ENCODE results near the gene BDH1. TPM values are rescaled to one million over a fixed set of nuclear protein-coding genes. Genes with fewer than 3 reads are reported as not detected.
"Not testable (repeated sequence)": the region's sequence is repeated elsewhere in the genome, so short reads cannot be mapped to it uniquely, and the experiment has no call there.

The BDH1 gene
- total RNA-seq, 1 donor from 2014 or later: 14.1 TPM

GRCh38 chr3:197575362-197575761 is 19.6 kb upstream of the BDH1 start:
- no peak for DNase-seq (ENCODE audit: low read depth)
- Histone ChIP-seq H3K27me3 (ENCODE audit: control insufficient read depth, insufficient read depth, low read length) (no peaks in the 10 kb centered on the region), H3K4me3 (ENCODE audit: low read depth, low read length) (no peak overlapping the region), H3K36me3 (ENCODE audit: control insufficient read depth, insufficient read depth, low read length) (no peaks in the 10 kb centered on the region)
- no peak for TF ChIP-seq CTCF (IDR thresholded peaks at IDR 0.05; ENCODE audit: insufficient read depth, low read length, poor library complexity, severe bottlenecking)

GRCh38 chr3:197574396-197574991 is 18.7 kb upstream of the BDH1 start:
- H3K27me3 ChIP-seq (ENCODE audit: control insufficient read depth, insufficient read depth, low read length); DNase-seq (ENCODE audit: low read depth); H3K36me3 ChIP-seq (ENCODE audit: control insufficient read depth, insufficient read depth, low read length); H3K4me3 ChIP-seq (ENCODE audit: low read depth, low read length): not testable (repeated sequence)

GRCh38 chr3:197573048-197573767 is 17.4 kb upstream of the BDH1 start:
- Histone ChIP-seq H3K4me3 (ENCODE audit: low read depth, low read length) (no peak overlapping the region), H3K27me3 (ENCODE audit: control insufficient read depth, insufficient read depth, low read length) (no peaks in the 10 kb centered on the region), H3K36me3 (ENCODE audit: control insufficient read depth, insufficient read depth, low read length) (no peaks in the 10 kb centered on the region)
- no peak for TF ChIP-seq CTCF (IDR thresholded peaks at IDR 0.05; ENCODE audit: insufficient read depth, low read length, poor library complexity, severe bottlenecking)
- no peak for DNase-seq (ENCODE audit: low read depth)

- not testable (repeated sequence) for H3K4me3 ChIP-seq (ENCODE audit: low read depth, low read length); H3K27me3 ChIP-seq (ENCODE audit: control insufficient read depth, insufficient read depth, low read length); H3K36me3 ChIP-seq (ENCODE audit: control insufficient read depth, insufficient read depth, low read length); DNase-seq (ENCODE audit: low read depth)
These were observed 16.1 kb upstream of the BDH1 start for GRCh38 chr3:197571880-197572172.

GRCh38 chr3:197571074-197571879 is 15.5 kb upstream of the BDH1 start:
- not testable (repeated sequence) for H3K4me3 ChIP-seq (ENCODE audit: low read depth, low read length); H3K27me3 ChIP-seq (ENCODE audit: control insufficient read depth, insufficient read depth, low read length); H3K36me3 ChIP-seq (ENCODE audit: control insufficient read depth, insufficient read depth, low read length); DNase-seq (ENCODE audit: low read depth)

- DNase-seq (ENCODE audit: low read depth); H3K27me3 ChIP-seq (ENCODE audit: control insufficient read depth, insufficient read depth, low read length); H3K4me3 ChIP-seq (ENCODE audit: low read depth, low read length); H3K36me3 ChIP-seq (ENCODE audit: control insufficient read depth, insufficient read depth, low read length): not testable (repeated sequence)
These were observed 13.7 kb upstream of the BDH1 start for GRCh38 chr3:197569433-197569832.

GRCh38 chr3:197567904-197568681 is 12.3 kb upstream of the BDH1 start:
- DNase-seq (ENCODE audit: low read depth): no peak
- TF ChIP-seq CTCF (IDR thresholded peaks at IDR 0.05; ENCODE audit: insufficient read depth, low read length, poor library complexity, severe bottlenecking): no peak
- Histone ChIP-seq H3K4me3 (ENCODE audit: low read depth, low read length) (no peak overlapping the region), H3K27me3 (ENCODE audit: control insufficient read depth, insufficient read depth, low read length) (no peaks in the 10 kb centered on the region), H3K36me3 (ENCODE audit: control insufficient read depth, insufficient read depth, low read length) (no peaks in the 10 kb centered on the region)

- not testable (repeated sequence) for H3K36me3 ChIP-seq (ENCODE audit: control insufficient read depth, insufficient read depth, low read length); DNase-seq (ENCODE audit: low read depth); H3K27me3 ChIP-seq (ENCODE audit: control insufficient read depth, insufficient read depth, low read length); H3K4me3 ChIP-seq (ENCODE audit: low read depth, low read length)
These were observed 10.4 kb upstream of the BDH1 start for GRCh38 chr3:197566155-197566554.

Data from kidney epithelial cell (primary cell).